ENCODE data around the gene LCLAT1. TPM values are rescaled to one million over a fixed set of nuclear protein-coding genes. Genes with fewer than 3 reads are reported as not detected.

The LCLAT1 gene
- total and polyA plus RNA-seq, 2 donors (not counting 1 experiment from before 2014, with no cell fraction given) = 5.1 to 21.9 TPM

DNA sequence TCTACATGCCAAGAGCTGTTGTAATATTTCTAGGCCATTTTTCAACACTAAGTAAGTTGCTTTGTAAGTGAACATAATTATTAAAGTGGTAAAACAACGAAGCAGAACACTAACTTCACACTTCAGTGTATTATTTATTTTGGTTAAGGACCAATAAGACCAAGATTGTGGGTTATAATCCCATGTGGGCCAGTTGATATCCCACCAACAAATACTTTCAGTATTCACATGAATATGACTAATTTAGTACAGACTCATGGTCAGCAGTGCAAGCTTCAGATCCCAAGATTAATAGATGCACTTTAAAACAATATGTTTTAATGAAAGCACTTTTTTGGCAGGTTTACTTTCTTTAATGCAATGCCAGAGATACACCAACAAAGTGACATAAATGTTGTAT lies 154.3 kb downstream of the LCLAT1 start:
- Histone ChIP-seq H3K4me2 (replicated peaks; ENCODE audit: low read depth, low read length, poor library complexity, severe bottlenecking) (no peak overlapping the region), H3K4me3 (ENCODE audit: control extremely low read depth in 1 of 5, extremely low read depth in 1 of 5, insufficient read depth in 1 of 5, low read depth in 2 of 5, low read length in 4 of 5) (no peak overlapping the region), H4K20me1 (ENCODE audit: control insufficient read depth, insufficient read depth, low read length, poor library complexity, severe bottlenecking) (no peaks in the 10 kb centered on the region), H2AFZ (ENCODE audit: insufficient read depth, low read depth, low read length, poor library complexity, severe bottlenecking) (no peak overlapping the region), H3K27ac (ENCODE audit: low read length in 2 of 2) (no peak overlapping the region), H3K4me1 (ENCODE audit: control insufficient read depth in 2 of 2, insufficient read depth in 2 of 2, low read length in 2 of 2) (no peaks in the 10 kb centered on the region), H3K9ac (ENCODE audit: low read length) (no peak overlapping the region), H3K79me2 (ENCODE audit: control insufficient read depth, insufficient read depth, low read length) (no peaks in the 10 kb centered on the region), H3K27me3 (replicated peaks in 1 of 4; ENCODE audit: control extremely low read depth in 1 of 4, control insufficient read depth in 3 of 4, insufficient read depth in 4 of 4, low read length in 3 of 4) (no peaks in the 10 kb centered on the region), H3K36me3 (replicated peaks in 1 of 2; ENCODE audit: control extremely low read depth in 1 of 2, control insufficient read depth in 1 of 2, extremely low read depth in 1 of 2, insufficient read depth in 2 of 2, low read length in 1 of 2) (peaks cover 0 to 2% of the 10 kb centered on the region in 2 experiments), H3K9me3 (ENCODE audit: control extremely low read depth in 1 of 3, control insufficient read depth in 2 of 3, insufficient read depth in 1 of 3, low read length in 2 of 3) (peaks cover 0 to 5% (median 3%) of the 10 kb centered on the region in 3 donors)
- WGBS (ENCODE audit: insufficient coverage) = no CpG with 5 or more reads among the region's 1 CpG
- ATAC-seq (ENCODE audit: low read depth) (no peak), DNase-seq (no peak)
- no peak for TF ChIP-seq EZH2 (IDR thresholded peaks at IDR 0.05; ENCODE audit: borderline replicate concordance, insufficient read depth, low read depth, low read length, poor library complexity, severe bottlenecking)
- Mint-ChIP-seq H3K27me3 (no peaks in the 10 kb centered on the region), H3K9me3 (ENCODE audit: insufficient read depth) (peaks cover 3% of the 10 kb centered on the region), H3K4me1 (peaks cover 5% of the 10 kb centered on the region), H3K4me3 (no peak overlapping the region), H3K27ac (no peak overlapping the region)
- ChIA-PET POLR2A (no interaction called here), CTCF (interaction anchor here (0.9 to 1.3 kb wide), 2 partner anchors 10 to 437 kb away, joined by 3 to 7 read pairs; no protein-coding TSS in a partner anchor)
- intact Hi-C loops (cut with micrococcal nuclease) = no loop called here

DNA sequence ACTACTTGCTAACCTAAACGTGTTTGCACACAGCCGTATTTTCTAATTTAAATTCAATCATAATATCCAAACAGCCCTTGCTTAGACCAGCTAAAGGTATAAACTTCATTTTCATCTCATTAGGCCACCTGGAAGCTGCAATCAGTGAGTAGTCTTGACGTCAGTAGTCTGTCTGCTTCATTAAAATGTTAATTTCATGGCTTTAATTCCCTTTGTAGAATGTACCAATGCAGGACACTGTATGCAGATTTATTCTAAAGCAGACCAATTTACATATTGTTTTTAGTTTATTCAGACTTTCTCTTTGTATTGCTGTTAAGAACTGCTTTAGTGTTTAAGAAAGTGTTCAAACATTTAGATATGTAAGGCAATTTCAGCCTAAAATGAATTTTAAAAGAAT lies 158.2 kb downstream of the LCLAT1 start:
- H3K4me2 ChIP-seq (replicated peaks; ENCODE audit: low read depth, low read length, poor library complexity, severe bottlenecking) = no peak overlapping the region
- WGBS (ENCODE audit: insufficient coverage) = 100% methylated on average over 2 of the region's 3 CpGs
- no peaks in the 10 kb centered on the region for H3K9me3 ChIP-seq (ENCODE audit: control extremely low read depth in 1 of 3, control insufficient read depth in 2 of 3, insufficient read depth in 1 of 3, low read length in 2 of 3)
- Mint-ChIP-seq H3K27me3 (no peaks in the 10 kb centered on the region), H3K27ac (no peak overlapping the region), H3K4me3 (no peak overlapping the region), H3K4me1 (peaks cover under 1% of the 10 kb centered on the region), H3K9me3 (ENCODE audit: insufficient read depth) (no peaks in the 10 kb centered on the region)
- no peak for DNase-seq
- TF ChIP-seq, protein P1, sequence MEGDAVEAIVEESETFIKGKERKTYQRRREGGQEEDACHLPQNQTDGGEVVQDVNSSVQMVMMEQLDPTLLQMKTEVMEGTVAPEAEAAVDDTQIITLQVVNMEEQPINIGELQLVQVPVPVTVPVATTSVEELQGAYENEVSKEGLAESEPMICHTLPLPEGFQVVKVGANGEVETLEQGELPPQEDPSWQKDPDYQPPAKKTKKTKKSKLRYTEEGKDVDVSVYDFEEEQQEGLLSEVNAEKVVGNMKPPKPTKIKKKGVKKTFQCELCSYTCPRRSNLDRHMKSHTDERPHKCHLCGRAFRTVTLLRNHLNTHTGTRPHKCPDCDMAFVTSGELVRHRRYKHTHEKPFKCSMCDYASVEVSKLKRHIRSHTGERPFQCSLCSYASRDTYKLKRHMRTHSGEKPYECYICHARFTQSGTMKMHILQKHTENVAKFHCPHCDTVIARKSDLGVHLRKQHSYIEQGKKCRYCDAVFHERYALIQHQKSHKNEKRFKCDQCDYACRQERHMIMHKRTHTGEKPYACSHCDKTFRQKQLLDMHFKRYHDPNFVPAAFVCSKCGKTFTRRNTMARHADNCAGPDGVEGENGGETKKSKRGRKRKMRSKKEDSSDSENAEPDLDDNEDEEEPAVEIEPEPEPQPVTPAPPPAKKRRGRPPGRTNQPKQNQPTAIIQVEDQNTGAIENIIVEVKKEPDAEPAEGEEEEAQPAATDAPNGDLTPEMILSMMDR (IDR thresholded peaks at IDR 0.05) = no peak
- TF ChIP-seq EZH2 (IDR thresholded peaks at IDR 0.05; ENCODE audit: borderline replicate concordance, insufficient read depth, low read depth, low read length, poor library complexity, severe bottlenecking) = no peak
- ChIA-PET POLR2A (no interaction called here), CTCF (interaction anchor here (1.1 kb wide), 1 partner anchor 437 kb away, joined by 3 read pairs; no protein-coding TSS in a partner anchor)
- H2AFZ ChIP-seq (ENCODE audit: insufficient read depth, low read depth, low read length, poor library complexity, severe bottlenecking) = no peak overlapping the region
- H3K27ac ChIP-seq (ENCODE audit: low read length in 2 of 2) = no peak overlapping the region
- no peak for ATAC-seq (ENCODE audit: low read depth)
- no peaks in the 10 kb centered on the region for H4K20me1 ChIP-seq (ENCODE audit: control insufficient read depth, insufficient read depth, low read length, poor library complexity, severe bottlenecking)
- H3K9ac ChIP-seq (ENCODE audit: low read length) = no peak overlapping the region
- no peaks in the 10 kb centered on the region for H3K27me3 ChIP-seq (replicated peaks in 1 of 4; ENCODE audit: control extremely low read depth in 1 of 4, control insufficient read depth in 3 of 4, insufficient read depth in 4 of 4, low read length in 3 of 4)
- H3K36me3 ChIP-seq (replicated peaks in 1 of 2; ENCODE audit: control extremely low read depth in 1 of 2, control insufficient read depth in 1 of 2, extremely low read depth in 1 of 2, insufficient read depth in 2 of 2, low read length in 1 of 2) = peaks cover 2% of the 10 kb centered on the region in 2 experiments
- H3K4me3 ChIP-seq (ENCODE audit: control extremely low read depth in 1 of 5, extremely low read depth in 1 of 5, insufficient read depth in 1 of 5, low read depth in 2 of 5, low read length in 4 of 5) = no peak overlapping the region
- H3K4me1 ChIP-seq (ENCODE audit: control insufficient read depth in 2 of 2, insufficient read depth in 2 of 2, low read length in 2 of 2) = no peaks in the 10 kb centered on the region
- no peaks in the 10 kb centered on the region for H3K79me2 ChIP-seq (ENCODE audit: control insufficient read depth, insufficient read depth, low read length)
- intact Hi-C loops (cut with micrococcal nuclease) = no loop called here

All from B cell (primary cell).